ENCODE measurements around the gene OTOA. TPM values are rescaled to one million over a fixed set of nuclear protein-coding genes. Genes with fewer than 3 reads are reported as not detected.
"Not testable (repeated sequence)": the region's sequence is repeated elsewhere in the genome, so short reads cannot be mapped to it uniquely, and the experiment has no call there.

Gene OTOA
- total RNA-seq, 2 experiments from 2014 or later, result not detected

DNA sequence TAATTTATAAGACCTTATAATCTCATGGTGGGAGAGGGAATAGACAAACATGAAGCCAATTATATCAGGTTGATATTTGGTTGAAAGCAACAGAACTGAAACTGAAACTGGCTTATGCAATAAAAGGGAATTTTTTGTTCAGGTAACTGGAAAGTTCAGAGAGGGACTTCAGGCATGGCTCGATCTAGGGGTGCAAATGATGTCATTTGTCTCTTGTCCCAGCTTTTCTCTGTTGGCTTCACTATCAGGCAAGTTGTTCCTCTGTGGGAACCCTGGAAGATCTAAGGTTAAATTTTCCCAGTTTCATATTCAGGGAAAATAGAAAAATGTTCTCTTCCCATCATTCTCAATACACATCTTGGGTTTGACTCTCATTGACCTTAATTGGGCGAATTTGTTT is 59.8 kb downstream of the OTOA start:
- Histone ChIP-seq H3K36me3 (ENCODE audit: insufficient read depth, low read length) (no peaks in the 10 kb centered on the region), H3K9me3 (ENCODE audit: low read length) (no peaks in the 10 kb centered on the region), H3K27ac (ENCODE audit: low read depth, low read length, poor library complexity, severe bottlenecking) (no peak overlapping the region), H3K4me3 (ENCODE audit: low read depth, low read length, poor library complexity, severe bottlenecking) (no peak overlapping the region), H3K79me2 (ENCODE audit: insufficient read depth, low read depth, low read length) (no peaks in the 10 kb centered on the region), H2AFZ (ENCODE audit: low read length) (no peak overlapping the region), H3K9me2 (ENCODE audit: insufficient read depth, low read length) (no peaks in the 10 kb centered on the region), H4K20me1 (ENCODE audit: insufficient read depth, low read length) (no peaks in the 10 kb centered on the region), H3K4me1 (ENCODE audit: insufficient read depth, low read length, poor library complexity, severe bottlenecking) (peaks cover 6% of the 10 kb centered on the region), H3K4me2 (ENCODE audit: low read length) (no peak overlapping the region)
- POLR2A ChIA-PET, result interaction anchor here (0.6 to 0.7 kb wide), 3 partner anchors 31 to 294 kb away, joined by 3 to 4 read pairs (median 3); no protein-coding TSS in a partner anchor
- TF ChIP-seq EZH2phosphoT487 (IDR thresholded peaks at IDR 0.05; ENCODE audit: borderline replicate concordance, low read depth, low read length), result no peak
- CTCF ChIA-PET (ENCODE audit: unreplicated experiment), result no interaction called here
- BruUV-seq (replicated peaks), result no TSS peak
- intact Hi-C loops (cut with micrococcal nuclease; ENCODE audit: unreplicated experiment), result no loop called here
- no peak for DNase-seq (ENCODE audit: low spot score)

DNA sequence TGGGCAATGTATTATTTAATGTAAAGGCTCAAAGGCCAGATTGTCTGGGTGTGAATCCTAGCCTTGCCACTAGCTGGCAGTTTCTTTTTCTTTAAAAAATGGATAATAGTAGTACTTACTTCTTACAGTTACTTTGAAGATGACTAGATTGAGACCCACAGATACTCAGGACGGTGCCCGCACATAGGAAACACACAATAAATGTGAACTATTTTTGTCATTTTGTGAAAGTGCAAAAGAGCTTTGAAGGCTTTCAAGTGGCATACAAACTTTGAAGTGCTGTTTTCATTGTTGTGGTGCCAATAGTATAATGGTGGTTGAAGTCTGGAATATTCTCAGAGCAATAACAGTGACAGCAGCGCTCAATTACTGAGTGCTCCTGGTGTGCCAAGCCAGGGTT is 63.6 kb downstream of the OTOA start:
- no peaks in the 10 kb centered on the region for H3K36me3 ChIP-seq (ENCODE audit: insufficient read depth, low read length)
- H3K4me3 ChIP-seq (ENCODE audit: low read depth, low read length, poor library complexity, severe bottlenecking), result no peak overlapping the region
- POLR2A ChIA-PET, result no interaction called here
- no peaks in the 10 kb centered on the region for H3K9me3 ChIP-seq (ENCODE audit: low read length)
- no peaks in the 10 kb centered on the region for H3K79me2 ChIP-seq (ENCODE audit: insufficient read depth, low read depth, low read length)
- DNase-seq (ENCODE audit: low spot score), result no peak
- no peak overlapping the region for H3K4me2 ChIP-seq (ENCODE audit: low read length)
- no peak overlapping the region for H3K27ac ChIP-seq (ENCODE audit: low read depth, low read length, poor library complexity, severe bottlenecking)
- CTCF ChIA-PET (ENCODE audit: unreplicated experiment), result no interaction called here
- no peak overlapping the region for H2AFZ ChIP-seq (ENCODE audit: low read length)
- H4K20me1 ChIP-seq (ENCODE audit: insufficient read depth, low read length), result no peaks in the 10 kb centered on the region
- H3K9me2 ChIP-seq (ENCODE audit: insufficient read depth, low read length), result no peaks in the 10 kb centered on the region
- TF ChIP-seq, protein P1, sequence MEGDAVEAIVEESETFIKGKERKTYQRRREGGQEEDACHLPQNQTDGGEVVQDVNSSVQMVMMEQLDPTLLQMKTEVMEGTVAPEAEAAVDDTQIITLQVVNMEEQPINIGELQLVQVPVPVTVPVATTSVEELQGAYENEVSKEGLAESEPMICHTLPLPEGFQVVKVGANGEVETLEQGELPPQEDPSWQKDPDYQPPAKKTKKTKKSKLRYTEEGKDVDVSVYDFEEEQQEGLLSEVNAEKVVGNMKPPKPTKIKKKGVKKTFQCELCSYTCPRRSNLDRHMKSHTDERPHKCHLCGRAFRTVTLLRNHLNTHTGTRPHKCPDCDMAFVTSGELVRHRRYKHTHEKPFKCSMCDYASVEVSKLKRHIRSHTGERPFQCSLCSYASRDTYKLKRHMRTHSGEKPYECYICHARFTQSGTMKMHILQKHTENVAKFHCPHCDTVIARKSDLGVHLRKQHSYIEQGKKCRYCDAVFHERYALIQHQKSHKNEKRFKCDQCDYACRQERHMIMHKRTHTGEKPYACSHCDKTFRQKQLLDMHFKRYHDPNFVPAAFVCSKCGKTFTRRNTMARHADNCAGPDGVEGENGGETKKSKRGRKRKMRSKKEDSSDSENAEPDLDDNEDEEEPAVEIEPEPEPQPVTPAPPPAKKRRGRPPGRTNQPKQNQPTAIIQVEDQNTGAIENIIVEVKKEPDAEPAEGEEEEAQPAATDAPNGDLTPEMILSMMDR (conservative IDR thresholded peaks at IDR 0.05; ENCODE audit: low read length), result peak; percentile 46; the same call in 1 of the 2 replicates
- no peak for TF ChIP-seq EZH2phosphoT487 (IDR thresholded peaks at IDR 0.05; ENCODE audit: borderline replicate concordance, low read depth, low read length)
- intact Hi-C loops (cut with micrococcal nuclease; ENCODE audit: unreplicated experiment), result no loop called here
- no peaks in the 10 kb centered on the region for H3K4me1 ChIP-seq (ENCODE audit: insufficient read depth, low read length, poor library complexity, severe bottlenecking)
- no TSS peak for BruUV-seq (replicated peaks)

DNA sequence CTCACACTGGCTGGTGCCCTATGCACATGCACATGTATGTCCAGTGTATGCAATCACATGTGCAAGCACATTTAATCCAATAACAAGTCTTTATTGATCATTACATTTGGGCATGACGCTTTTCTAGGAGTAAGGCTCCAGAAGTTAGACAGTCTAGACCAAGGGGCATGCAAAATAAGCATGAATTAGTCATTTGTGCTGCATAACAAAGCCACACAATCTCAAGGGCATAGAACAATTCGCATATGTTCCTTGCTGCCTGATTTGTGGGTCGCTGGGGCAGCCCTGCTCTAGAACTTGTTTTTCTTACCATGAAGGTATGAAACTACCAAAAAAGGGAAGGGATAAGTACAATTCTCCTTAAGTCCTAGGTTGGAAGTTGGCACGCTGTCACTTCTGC is 67.5 kb downstream of the OTOA start:
- H4K20me1 ChIP-seq (ENCODE audit: insufficient read depth, low read length); intact Hi-C loops (cut with micrococcal nuclease; ENCODE audit: unreplicated experiment); H2AFZ ChIP-seq (ENCODE audit: low read length); CTCF ChIA-PET (ENCODE audit: unreplicated experiment); H3K27ac ChIP-seq (ENCODE audit: low read depth, low read length, poor library complexity, severe bottlenecking); POLR2A ChIA-PET; H3K9me2 ChIP-seq (ENCODE audit: insufficient read depth, low read length); H3K4me2 ChIP-seq (ENCODE audit: low read length); H3K9me3 ChIP-seq (ENCODE audit: low read length); H3K4me3 ChIP-seq (ENCODE audit: low read depth, low read length, poor library complexity, severe bottlenecking); DNase-seq (ENCODE audit: low spot score); H3K36me3 ChIP-seq (ENCODE audit: insufficient read depth, low read length); H3K4me1 ChIP-seq (ENCODE audit: insufficient read depth, low read length, poor library complexity, severe bottlenecking); BruUV-seq (replicated peaks); H3K79me2 ChIP-seq (ENCODE audit: insufficient read depth, low read depth, low read length): not testable (repeated sequence)

DNA sequence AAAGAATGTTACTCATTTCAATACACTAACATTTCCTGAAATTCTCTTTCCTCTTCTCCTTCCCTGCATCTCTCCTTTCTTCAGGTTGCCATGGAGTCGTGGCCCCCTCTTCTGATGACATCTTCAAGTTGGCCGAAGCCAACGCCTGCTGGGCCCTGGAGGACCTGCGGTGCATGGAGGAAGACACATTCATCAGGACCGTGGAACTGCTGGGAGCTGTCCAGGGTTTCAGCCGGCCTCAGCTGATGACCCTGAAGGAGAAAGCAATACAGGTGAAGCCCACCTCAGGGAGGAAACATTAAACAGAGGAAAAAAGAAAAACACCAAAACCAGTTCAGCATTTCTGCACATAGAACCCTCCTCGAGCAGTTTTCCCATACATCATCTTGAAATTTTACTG is 76.9 kb downstream of the OTOA start:
- H3K27ac ChIP-seq (ENCODE audit: low read depth, low read length, poor library complexity, severe bottlenecking); H2AFZ ChIP-seq (ENCODE audit: low read length); BruUV-seq (replicated peaks); intact Hi-C loops (cut with micrococcal nuclease; ENCODE audit: unreplicated experiment); H4K20me1 ChIP-seq (ENCODE audit: insufficient read depth, low read length); CTCF ChIA-PET (ENCODE audit: unreplicated experiment); H3K9me2 ChIP-seq (ENCODE audit: insufficient read depth, low read length); H3K4me3 ChIP-seq (ENCODE audit: low read depth, low read length, poor library complexity, severe bottlenecking); POLR2A ChIA-PET; H3K9me3 ChIP-seq (ENCODE audit: low read length); H3K36me3 ChIP-seq (ENCODE audit: insufficient read depth, low read length); H3K79me2 ChIP-seq (ENCODE audit: insufficient read depth, low read depth, low read length); DNase-seq (ENCODE audit: low spot score); H3K4me1 ChIP-seq (ENCODE audit: insufficient read depth, low read length, poor library complexity, severe bottlenecking); H3K4me2 ChIP-seq (ENCODE audit: low read length): not testable (repeated sequence)

DNA sequence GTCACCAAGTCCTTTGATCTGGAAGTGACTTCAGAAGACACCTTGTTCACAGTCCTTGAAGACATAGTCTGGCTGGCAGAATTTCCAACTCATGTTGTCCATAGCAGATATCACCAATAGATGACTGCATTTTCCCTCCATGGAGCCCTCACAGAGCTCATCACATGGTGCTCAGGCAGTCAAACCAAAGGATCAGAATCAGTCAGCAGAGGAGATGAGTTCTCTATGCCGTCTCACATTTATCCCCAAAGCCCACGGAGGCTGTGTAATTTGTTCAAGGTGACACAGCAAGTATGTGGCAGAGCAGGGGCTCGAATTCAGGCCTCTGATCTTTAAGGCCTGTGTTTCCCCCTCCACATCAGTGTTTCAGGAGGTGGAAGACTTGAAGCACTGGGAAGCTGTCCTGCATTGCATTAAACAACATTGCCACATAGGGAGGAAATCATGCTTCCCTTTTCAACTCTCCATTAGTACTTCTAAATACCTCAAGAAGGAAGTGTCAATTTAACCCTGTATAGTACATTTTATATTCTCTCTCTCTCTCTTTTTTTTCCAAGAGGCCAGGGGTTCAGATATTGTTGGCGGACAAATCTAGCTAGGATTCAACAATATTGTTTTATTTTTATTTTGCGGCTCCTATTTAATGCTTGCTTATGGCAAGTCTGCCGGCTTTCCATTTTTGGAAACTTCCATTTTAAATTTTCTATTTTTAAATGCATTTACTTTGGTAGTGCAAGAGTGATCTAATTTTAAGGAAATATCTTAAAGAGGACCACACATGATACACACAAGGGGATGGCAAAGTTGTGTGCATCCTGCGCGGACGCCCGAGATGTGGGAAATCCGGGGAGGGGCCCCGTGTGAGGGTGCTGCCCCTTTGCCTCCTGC is 92.7 kb downstream of the OTOA start:
- H4K20me1 ChIP-seq (ENCODE audit: insufficient read depth, low read length); CTCF ChIA-PET (ENCODE audit: unreplicated experiment); H2AFZ ChIP-seq (ENCODE audit: low read length); intact Hi-C loops (cut with micrococcal nuclease; ENCODE audit: unreplicated experiment); H3K4me2 ChIP-seq (ENCODE audit: low read length); DNase-seq (ENCODE audit: low spot score); POLR2A ChIA-PET; H3K4me3 ChIP-seq (ENCODE audit: low read depth, low read length, poor library complexity, severe bottlenecking); H3K27ac ChIP-seq (ENCODE audit: low read depth, low read length, poor library complexity, severe bottlenecking); BruUV-seq (replicated peaks); H3K36me3 ChIP-seq (ENCODE audit: insufficient read depth, low read length); H3K4me1 ChIP-seq (ENCODE audit: insufficient read depth, low read length, poor library complexity, severe bottlenecking); H3K9me3 ChIP-seq (ENCODE audit: low read length); H3K79me2 ChIP-seq (ENCODE audit: insufficient read depth, low read depth, low read length); H3K9me2 ChIP-seq (ENCODE audit: insufficient read depth, low read length): not testable (repeated sequence)

Measured in OCI-LY7 (cell line).